Keratinocyte (primary cell): ENCODE results near the gene ARHGAP5. TPM values are rescaled to one million over a fixed set of nuclear protein-coding genes. Genes with fewer than 3 reads are reported as not detected.

Source experiments
- DNase-seq: peaks from one replicate; pipeline ENCODE4 v3.0.0-alpha.2; 2011; ENCODE audit warnings: low read depth, missing footprints, low spot score
- FAIRE-seq: peaks from 2 replicates; lab custom pipeline; 2011; peaks lifted over from hg19 to GRCh38; lab: Jason Lieb, UNC
- H2AFZ ChIP-seq: 2 replicates; pipeline ENCODE4 v1.6.0; 2012; ENCODE audit warnings: low read length, control low read depth, inconsistent platforms; ENCODE audit not compliant: control insufficient read depth
- H3K27ac ChIP-seq: 2 replicates; pipeline ENCODE4 v1.5.1; 2011; ENCODE audit warnings: low read length; ENCODE audit not compliant: control insufficient read depth, insufficient read depth
- H3K27me3 ChIP-seq: 3 replicates; pipeline ENCODE4 v1.6.0; 2011; ENCODE audit warnings: low read length; ENCODE audit not compliant: control insufficient read depth, insufficient read depth; ENCODE audit errors: extremely low read depth
- H3K36me3 ChIP-seq, 2 experiments: 2 replicates in 1 of 2; 3 replicates in 1 of 2; pipeline ENCODE4 v1.5.1; 2011; ENCODE audit warnings: low read length in 2 of 2, mild to moderate bottlenecking in 1 of 2; ENCODE audit not compliant: control insufficient read depth in 2 of 2, insufficient read depth in 2 of 2; ENCODE audit errors: extremely low read depth in 1 of 2
- H3K4me1 ChIP-seq: 3 replicates; pipeline ENCODE4 v1.5.1; 2011; ENCODE audit warnings: low read length; ENCODE audit not compliant: control insufficient read depth, insufficient read depth; ENCODE audit errors: extremely low read depth
- H3K4me2 ChIP-seq: 3 replicates; pipeline ENCODE4 v1.6.0; 2011; ENCODE audit warnings: low read depth, low read length; ENCODE audit not compliant: control insufficient read depth, insufficient read depth; ENCODE audit errors: extremely low read depth
- H3K4me3 ChIP-seq, 3 experiments: fragments of 200-600 bp in 1 of 3; sonication (generic) in 1 of 3; 2 replicates in 2 of 3; 3 replicates in 1 of 3; pipeline ENCODE4 v1.5.1; 2011 to 2016; ENCODE audit warnings: low read length in 3 of 3, mild to moderate bottlenecking in 3 of 3, control low read depth in 2 of 3, inconsistent platforms in 1 of 3, low read depth in 1 of 3, mixed read lengths in 1 of 3, mixed run types in 1 of 3, moderate library complexity in 1 of 3; ENCODE audit not compliant: control insufficient read depth in 2 of 3, insufficient read depth in 2 of 3; ENCODE audit errors: extremely low read depth in 1 of 3
- H3K79me2 ChIP-seq: 2 replicates; pipeline ENCODE4 v1.6.0; 2012; ENCODE audit warnings: low read length; ENCODE audit not compliant: control insufficient read depth, insufficient read depth
- H3K9ac ChIP-seq: 3 replicates; pipeline ENCODE4 v1.6.0; 2011; ENCODE audit warnings: low read length; ENCODE audit not compliant: control insufficient read depth, insufficient read depth; ENCODE audit errors: extremely low read depth
- H3K9me1 ChIP-seq: 3 replicates; pipeline ENCODE4 v1.6.0; 2011; ENCODE audit warnings: low read length; ENCODE audit not compliant: control insufficient read depth, insufficient read depth; ENCODE audit errors: extremely low read depth
- H3K9me3 ChIP-seq: 2 replicates; pipeline ENCODE4 v1.5.1; 2012; ENCODE audit warnings: low read depth, low read length; ENCODE audit not compliant: control insufficient read depth
- H4K20me1 ChIP-seq: 3 replicates; pipeline ENCODE4 v1.6.0; 2011; ENCODE audit warnings: low read length; ENCODE audit not compliant: control insufficient read depth, insufficient read depth; ENCODE audit errors: extremely low read depth
- EZH2 ChIP-seq: IDR thresholded peaks from one replicate; pipeline ENCODE4 v1.6.1; 2012; ENCODE audit warnings: inconsistent platforms, mild to moderate bottlenecking, low read length, moderate library complexity
- dilution Hi-C: fragments of 300-500 bp; cut with MboI; formaldehyde crosslinking; loops from one replicate; pipeline ENCODE4 v1.7.0; 2020; ENCODE audit warnings: low sequenced_read_pairs; ENCODE audit not compliant: extremely low pct_ligation_motif_present
- polyA plus RNA-seq, 5 experiments: library from polyadenylated mRNA; depleted of rRNA in 3 of 5; stranded (reverse) in 3 of 5; stranded (forward) in 1 of 5; unstranded in 1 of 5; fragments of >200 nt; gene quantifications; 1 replicate in 1 of 5; 2 replicates in 3 of 5; 3 replicates in 1 of 5; pipeline versions ENCODE4 v1.2.1 to v1.2.3, GENCODE V29; 2011 to 2012; ENCODE audit warnings: missing spikeins in 2 of 5, low read depth in 1 of 5, low replicate concordance in 1 of 5
- TF ChIP-seq, protein P1 (sequence below), 3 experiments: IDR thresholded peaks in 1 of 3; conservative IDR thresholded peaks in 1 of 3; optimal IDR thresholded peaks in 1 of 3; 2 replicates in 2 of 3; 3 replicates in 1 of 3; pipeline versions ENCODE3 to v1.5.1; 2011; ENCODE audit warnings: low read length in 3 of 3, mild to moderate bottlenecking in 3 of 3, moderate library complexity in 2 of 3, control low read depth in 1 of 3, inconsistent platforms in 1 of 3; ENCODE audit not compliant: insufficient read depth in 2 of 3; ENCODE audit errors: extremely low read depth in 1 of 3

Gene ARHGAP5
- polyA plus RNA-seq, 1 donor (not counting 4 experiments of a cell fraction or from before 2014, with no cell fraction given), result 43.1 TPM

- DNase-seq (no peak), FAIRE-seq (no peak)
- no peaks in the 10 kb centered on the region for H3K9me1 ChIP-seq
- no peak overlapping the region for H3K4me2 ChIP-seq
- H3K79me2 ChIP-seq, result peaks cover 59% of the 10 kb centered on the region
- H2AFZ ChIP-seq, result no peak overlapping the region
- peaks cover 5% of the 10 kb centered on the region for H4K20me1 ChIP-seq
- no peak overlapping the region for H3K9ac ChIP-seq
- H3K4me3 ChIP-seq, result no peak overlapping the region
- TF ChIP-seq, protein P1, sequence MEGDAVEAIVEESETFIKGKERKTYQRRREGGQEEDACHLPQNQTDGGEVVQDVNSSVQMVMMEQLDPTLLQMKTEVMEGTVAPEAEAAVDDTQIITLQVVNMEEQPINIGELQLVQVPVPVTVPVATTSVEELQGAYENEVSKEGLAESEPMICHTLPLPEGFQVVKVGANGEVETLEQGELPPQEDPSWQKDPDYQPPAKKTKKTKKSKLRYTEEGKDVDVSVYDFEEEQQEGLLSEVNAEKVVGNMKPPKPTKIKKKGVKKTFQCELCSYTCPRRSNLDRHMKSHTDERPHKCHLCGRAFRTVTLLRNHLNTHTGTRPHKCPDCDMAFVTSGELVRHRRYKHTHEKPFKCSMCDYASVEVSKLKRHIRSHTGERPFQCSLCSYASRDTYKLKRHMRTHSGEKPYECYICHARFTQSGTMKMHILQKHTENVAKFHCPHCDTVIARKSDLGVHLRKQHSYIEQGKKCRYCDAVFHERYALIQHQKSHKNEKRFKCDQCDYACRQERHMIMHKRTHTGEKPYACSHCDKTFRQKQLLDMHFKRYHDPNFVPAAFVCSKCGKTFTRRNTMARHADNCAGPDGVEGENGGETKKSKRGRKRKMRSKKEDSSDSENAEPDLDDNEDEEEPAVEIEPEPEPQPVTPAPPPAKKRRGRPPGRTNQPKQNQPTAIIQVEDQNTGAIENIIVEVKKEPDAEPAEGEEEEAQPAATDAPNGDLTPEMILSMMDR (optimal IDR thresholded peaks at IDR 0.05 in 1 of 3, IDR thresholded peaks at IDR 0.05 in 1 of 3, conservative IDR thresholded peaks at IDR 0.05 in 1 of 3; ENCODE audit: extremely low read depth in 1 of 3, insufficient read depth in 2 of 3, low read length in 3 of 3), result no peak
- no peak for TF ChIP-seq EZH2
- no peak overlapping the region for H3K27ac ChIP-seq
- H3K4me1 ChIP-seq, result no peaks in the 10 kb centered on the region
- H3K27me3 ChIP-seq, result no peaks in the 10 kb centered on the region
- H3K36me3 ChIP-seq, result peaks cover 4 to 10% of the 10 kb centered on the region in 2 experiments
- no peaks in the 10 kb centered on the region for H3K9me3 ChIP-seq
- dilution Hi-C loops, result no loop called here
These were observed 65.2 kb downstream of the ARHGAP5 start for GRCh38 chr14:32142341-32142740.

DNA sequence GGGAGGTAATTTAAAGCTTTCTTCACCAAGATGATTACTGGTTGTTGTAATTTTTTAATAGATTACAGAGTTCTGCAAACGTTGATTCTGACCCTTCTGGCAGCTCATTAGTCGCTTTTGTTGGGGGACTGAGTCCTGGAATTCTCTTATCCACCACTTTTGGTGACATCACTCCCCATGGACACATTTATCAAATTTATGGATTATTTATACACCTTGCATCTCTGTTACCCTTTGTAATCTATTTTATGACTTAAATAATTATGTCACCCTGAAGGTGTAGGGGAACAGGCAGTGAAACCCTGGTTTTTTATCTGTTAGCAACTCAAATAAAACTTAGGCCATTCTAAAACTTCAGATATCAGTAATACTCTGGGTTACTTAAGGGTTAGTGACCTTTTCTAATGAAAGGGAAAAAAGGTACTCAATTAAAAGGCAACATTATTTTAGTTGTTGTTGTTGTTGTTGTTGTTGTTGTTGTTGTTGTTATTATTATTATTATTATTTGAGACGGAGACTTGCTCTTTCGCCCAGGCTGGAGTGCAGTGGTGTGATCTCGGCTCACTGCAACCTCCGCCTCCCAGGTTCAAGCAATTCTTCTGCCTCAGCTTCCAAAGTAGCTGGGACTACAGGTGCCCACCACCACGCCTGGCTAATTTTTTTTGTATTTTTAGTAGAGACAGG, 65.8 kb downstream of the ARHGAP5 start:
- Histone ChIP-seq H3K9ac (no peak overlapping the region), H3K4me1 (no peaks in the 10 kb centered on the region), H3K79me2 (peaks cover 61% of the 10 kb centered on the region), H3K9me3 (no peaks in the 10 kb centered on the region), H3K4me3 (no peak overlapping the region), H3K27me3 (no peaks in the 10 kb centered on the region), H3K27ac (no peak overlapping the region), H3K4me2 (no peak overlapping the region), H3K9me1 (no peaks in the 10 kb centered on the region), H2AFZ (no peak overlapping the region), H4K20me1 (peaks cover 5% of the 10 kb centered on the region), H3K36me3 (peaks cover 4 to 10% of the 10 kb centered on the region in 2 experiments)
- FAIRE-seq (no peak), DNase-seq (no peak)
- dilution Hi-C loops, result no loop called here
- no peak for TF ChIP-seq EZH2
- TF ChIP-seq, protein P1 (optimal IDR thresholded peaks at IDR 0.05 in 1 of 3, IDR thresholded peaks at IDR 0.05 in 1 of 3, conservative IDR thresholded peaks at IDR 0.05 in 1 of 3; ENCODE audit: extremely low read depth in 1 of 3, insufficient read depth in 2 of 3, low read length in 3 of 3), result no peak
